HG02759 (cell line): ENCODE data around the gene ASS1.

Experiments used
- ATAC-seq: cut with Tn5 transposase; IDR thresholded peaks from one replicate; pipeline ENCODE4 v1.9.1; 2021; ENCODE audit warnings: mild to moderate bottlenecking, moderate library complexity; ENCODE audit not compliant: unreplicated experiment

ASS1 gene

DNA sequence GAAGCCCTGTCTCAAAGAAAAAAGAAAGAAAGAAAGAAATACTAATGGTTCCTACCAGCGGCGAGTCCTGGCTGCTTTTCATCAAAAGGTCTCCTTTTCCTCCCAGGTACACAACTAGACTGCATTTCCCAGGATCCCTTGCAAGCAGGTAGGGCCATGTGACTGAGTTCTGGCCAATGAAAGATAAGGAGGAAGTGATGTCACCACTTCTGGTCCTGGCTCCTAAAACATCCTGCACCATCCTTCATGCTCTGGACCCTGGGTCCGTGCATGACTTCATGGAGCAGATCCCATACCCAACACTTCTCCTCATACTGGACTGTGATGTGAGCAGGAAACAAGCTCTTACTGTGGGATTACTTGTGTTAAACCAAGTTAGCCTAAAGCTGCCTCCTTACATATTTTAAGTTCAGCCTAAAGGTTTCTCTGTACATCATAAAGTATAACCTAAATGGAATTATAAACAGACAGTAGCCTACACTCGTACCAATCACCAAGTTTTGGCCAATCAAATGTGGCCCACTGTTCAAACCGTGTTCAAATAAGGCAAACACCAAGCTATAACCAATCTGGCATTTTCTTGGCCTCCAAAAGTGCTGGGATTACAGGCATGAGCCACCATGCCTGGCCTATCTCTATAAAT lies 104.5 kb downstream of the ASS1 start:
- no peak for ATAC-seq
